ENCODE measurements around the gene NFATC2. TPM values are rescaled to one million over a fixed set of nuclear protein-coding genes. Genes with fewer than 3 reads are reported as not detected.

NFATC2 gene
- total RNA-seq, 3 donors from 2014 or later: 6.2 to 7.3 (median 7.2) TPM

DNA sequence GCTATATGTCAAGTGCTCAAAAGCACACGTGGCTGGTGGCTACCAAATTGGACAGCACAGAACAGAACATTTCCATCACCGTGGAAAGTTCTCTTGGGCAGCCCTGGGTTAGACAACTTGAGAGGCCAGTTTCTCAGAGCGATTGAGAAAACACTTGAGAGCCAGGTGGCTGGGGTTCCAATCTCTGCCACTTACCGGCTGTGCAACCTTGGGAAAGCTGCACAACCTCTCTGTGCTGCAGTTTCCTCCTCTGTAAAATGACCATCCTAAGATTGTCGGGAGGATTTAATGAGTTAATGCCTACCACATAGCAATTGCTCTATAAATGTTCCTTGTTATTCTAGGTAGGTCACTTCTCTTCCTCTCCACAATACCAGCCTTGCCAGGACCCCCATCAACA, 25.1 kb upstream of the NFATC2 start:
- H3K4me3 ChIP-seq: no peak overlapping the region
- H3K9me3 ChIP-seq: no peaks in the 10 kb centered on the region
- H3K36me3 ChIP-seq (ENCODE audit: low read depth): no peaks in the 10 kb centered on the region
- H3K4me1 ChIP-seq (ENCODE audit: low read depth): no peaks in the 10 kb centered on the region
- intact Hi-C loops (cut with DNase I, micrococcal nuclease): no loop called here
- ATAC-seq: no peak
- TF ChIP-seq, protein P1, sequence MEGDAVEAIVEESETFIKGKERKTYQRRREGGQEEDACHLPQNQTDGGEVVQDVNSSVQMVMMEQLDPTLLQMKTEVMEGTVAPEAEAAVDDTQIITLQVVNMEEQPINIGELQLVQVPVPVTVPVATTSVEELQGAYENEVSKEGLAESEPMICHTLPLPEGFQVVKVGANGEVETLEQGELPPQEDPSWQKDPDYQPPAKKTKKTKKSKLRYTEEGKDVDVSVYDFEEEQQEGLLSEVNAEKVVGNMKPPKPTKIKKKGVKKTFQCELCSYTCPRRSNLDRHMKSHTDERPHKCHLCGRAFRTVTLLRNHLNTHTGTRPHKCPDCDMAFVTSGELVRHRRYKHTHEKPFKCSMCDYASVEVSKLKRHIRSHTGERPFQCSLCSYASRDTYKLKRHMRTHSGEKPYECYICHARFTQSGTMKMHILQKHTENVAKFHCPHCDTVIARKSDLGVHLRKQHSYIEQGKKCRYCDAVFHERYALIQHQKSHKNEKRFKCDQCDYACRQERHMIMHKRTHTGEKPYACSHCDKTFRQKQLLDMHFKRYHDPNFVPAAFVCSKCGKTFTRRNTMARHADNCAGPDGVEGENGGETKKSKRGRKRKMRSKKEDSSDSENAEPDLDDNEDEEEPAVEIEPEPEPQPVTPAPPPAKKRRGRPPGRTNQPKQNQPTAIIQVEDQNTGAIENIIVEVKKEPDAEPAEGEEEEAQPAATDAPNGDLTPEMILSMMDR (IDR thresholded peaks at IDR 0.05): no peak
- DNase-seq: no peak

DNA sequence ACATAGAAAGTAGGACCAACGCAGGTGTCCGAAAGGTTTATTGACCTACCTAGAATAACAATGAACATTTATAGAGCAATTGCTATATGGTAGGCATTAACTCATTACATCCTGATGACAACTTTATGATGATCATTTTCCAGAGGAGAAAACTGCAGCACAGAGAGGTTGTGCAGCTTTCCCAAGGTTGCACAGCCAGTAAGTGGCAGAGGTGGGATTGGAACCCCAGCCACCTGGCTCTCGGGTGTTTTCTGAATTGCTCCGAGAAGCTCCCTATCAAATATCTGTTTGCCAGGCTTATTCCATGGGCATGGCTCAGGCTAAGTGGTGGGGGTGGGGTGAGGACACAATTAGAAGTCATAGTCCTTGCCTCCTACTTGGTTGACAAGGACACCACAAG, 24.1 kb upstream of the NFATC2 start:
- H3K9me3 ChIP-seq: no peaks in the 10 kb centered on the region
- intact Hi-C loops (cut with DNase I, micrococcal nuclease): no loop called here
- ATAC-seq: no peak
- H3K4me3 ChIP-seq: no peak overlapping the region
- H3K36me3 ChIP-seq (ENCODE audit: low read depth): no peaks in the 10 kb centered on the region
- TF ChIP-seq, protein P1 (IDR thresholded peaks at IDR 0.05): no peak
- DNase-seq: no peak
- H3K4me1 ChIP-seq (ENCODE audit: low read depth): peaks cover 9% of the 10 kb centered on the region

DNA sequence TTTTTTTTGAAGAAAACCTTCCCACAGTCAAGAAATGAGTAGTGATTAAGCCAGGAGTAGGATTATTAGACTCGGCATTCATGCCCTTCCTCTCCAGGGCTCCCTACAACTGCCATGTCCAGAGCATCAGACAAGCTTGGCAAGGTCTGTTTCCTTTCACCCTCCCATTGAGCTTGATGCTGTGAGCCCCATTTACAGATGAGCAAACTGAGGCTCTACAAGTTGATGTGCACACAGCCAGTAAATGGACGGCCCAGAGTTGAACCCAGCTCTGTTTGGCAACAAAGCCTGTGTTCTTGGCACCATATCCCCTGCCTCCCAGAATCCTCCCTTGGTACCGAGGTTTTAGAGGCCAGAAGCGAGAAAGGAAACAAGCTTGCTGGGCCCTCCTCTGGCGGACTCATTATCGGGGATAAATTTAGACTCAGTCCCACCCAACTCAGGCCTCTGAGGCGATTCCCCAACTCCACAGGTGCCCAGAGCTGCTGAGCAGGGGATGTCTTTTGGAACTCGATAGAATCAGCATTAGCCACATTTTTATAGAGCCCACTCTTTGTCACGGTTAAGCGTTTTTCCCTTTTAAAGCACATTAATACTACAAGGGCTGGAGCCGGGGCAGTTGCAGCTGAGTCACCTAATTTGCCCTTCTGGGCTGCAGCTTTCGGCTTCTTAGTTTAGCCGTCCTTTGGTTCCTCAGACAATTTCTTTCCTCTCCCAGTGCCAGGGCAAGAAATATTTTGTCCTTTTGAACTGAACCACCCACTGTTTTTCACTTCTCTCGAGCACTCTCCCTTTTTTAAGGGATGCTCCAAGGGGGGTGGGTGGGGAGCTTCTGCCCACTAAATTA, 23.0 kb upstream of the NFATC2 start:
- DNase-seq: no peak
- no peaks in the 10 kb centered on the region for H3K36me3 ChIP-seq (ENCODE audit: low read depth)
- no peak overlapping the region for H3K4me3 ChIP-seq
- H3K4me1 ChIP-seq (ENCODE audit: low read depth): peaks cover 16% of the 10 kb centered on the region
- TF ChIP-seq, protein P1 (IDR thresholded peaks at IDR 0.05): no peak
- H3K9me3 ChIP-seq: no peaks in the 10 kb centered on the region
- intact Hi-C loops (cut with DNase I, micrococcal nuclease): no loop called here
- no peak for ATAC-seq

DNA sequence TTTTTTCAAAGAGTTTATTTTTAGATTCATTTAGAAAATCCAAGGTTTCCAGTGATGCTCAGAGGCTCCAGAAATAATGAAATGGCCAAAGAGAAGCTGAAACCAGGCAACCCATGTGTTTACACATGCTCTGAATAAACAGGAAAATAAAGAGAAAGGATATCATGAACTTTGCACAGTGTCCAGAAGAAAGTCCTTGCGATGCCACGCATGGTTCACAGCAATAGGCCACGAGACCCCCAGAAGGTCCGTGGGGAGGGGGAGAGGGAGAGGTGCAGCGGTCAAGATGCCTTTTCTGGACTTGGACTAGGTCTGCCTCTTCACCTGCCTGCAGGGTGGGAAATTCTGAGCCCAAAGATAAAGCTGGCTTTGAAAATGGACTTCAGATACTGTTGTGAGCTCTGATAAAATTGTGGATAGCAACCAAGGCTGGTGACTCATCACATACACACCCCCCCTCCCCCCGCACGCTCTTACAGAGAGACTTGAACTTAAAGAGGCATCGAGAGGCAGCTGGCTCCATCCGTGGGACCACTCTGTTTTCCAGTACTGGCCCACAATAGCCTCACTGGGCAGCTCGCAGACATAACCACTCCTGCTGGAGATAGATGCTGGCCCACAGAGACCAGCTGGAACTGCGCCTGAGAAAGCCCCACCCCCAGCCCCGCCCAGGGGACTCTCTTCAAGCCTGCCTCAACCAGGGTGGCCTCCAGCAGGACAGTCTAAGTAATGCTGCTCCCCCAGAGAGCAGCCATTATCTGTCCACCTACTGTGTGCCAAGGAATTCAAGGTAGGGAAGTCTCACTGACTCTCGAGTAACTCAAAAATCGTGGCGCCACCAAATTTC, 21.2 kb upstream of the NFATC2 start:
- H3K36me3 ChIP-seq (ENCODE audit: low read depth): no peaks in the 10 kb centered on the region
- no peaks in the 10 kb centered on the region for H3K9me3 ChIP-seq
- TF ChIP-seq, protein P1 (IDR thresholded peaks at IDR 0.05): no peak
- DNase-seq (peak; percentile 52 to 56 (median 53)), ATAC-seq (peak; percentile 55)
- intact Hi-C loops (cut with DNase I, micrococcal nuclease): no loop called here
- H3K4me1 ChIP-seq (ENCODE audit: low read depth): peaks cover 17% of the 10 kb centered on the region
- no peak overlapping the region for H3K4me3 ChIP-seq

DNA sequence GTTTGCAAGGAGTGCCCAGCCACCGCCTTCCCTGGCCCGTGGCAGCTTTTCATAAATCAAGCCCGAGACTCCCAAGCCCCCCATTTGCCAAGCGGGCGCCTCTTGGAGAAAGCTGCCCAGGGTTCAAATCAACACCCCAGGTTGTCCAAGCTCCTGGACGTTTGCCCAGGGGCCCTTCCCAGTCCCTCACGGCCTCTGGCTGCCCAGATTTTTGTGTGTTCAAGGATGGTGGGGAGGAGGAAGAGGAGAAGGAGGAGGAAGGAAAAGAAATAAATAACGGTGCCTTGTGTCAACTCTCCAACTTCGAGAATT, 20.6 kb upstream of the NFATC2 start:
- peaks cover 17% of the 10 kb centered on the region for H3K4me1 ChIP-seq (ENCODE audit: low read depth)
- peak; percentile 3 for ATAC-seq
- intact Hi-C loops (cut with DNase I, micrococcal nuclease): no loop called here

More for the DNA sequence above, 20.6 kb upstream of the NFATC2 start:
- Histone ChIP-seq H3K9me3 (no peaks in the 10 kb centered on the region), H3K4me3 (no peak overlapping the region), H3K36me3 (ENCODE audit: low read depth) (no peaks in the 10 kb centered on the region)
- TF ChIP-seq, protein P1 (IDR thresholded peaks at IDR 0.05): no peak
- DNase-seq: no peak

Data from mucosa of descending colon (tissue), 3 donors.